H1 (cell line): ENCODE results near the gene HSD11B1L. TPM values are rescaled to one million over a fixed set of nuclear protein-coding genes. Genes with fewer than 3 reads are reported as not detected.

Source experiments
- CTCF ChIA-PET: fragments of 300-600 bp; sonication (Branson Sonifier 250); formaldehyde crosslinking; loops from one replicate; lab custom pipeline; 2021; ENCODE audit not compliant: partially characterized antibody; lab: Charles Lee
- POLR2A ChIA-PET: fragments of 300-600 bp; sonication (Branson Sonifier 250); formaldehyde crosslinking; loops from one replicate; lab custom pipeline; 2021; ENCODE audit warnings: inconsistent platforms; ENCODE audit not compliant: partially characterized antibody; lab: Charles Lee
- DNase-seq, 2 experiments: peaks; one replicate each; pipeline versions ENCODE4 v3.0.0 to v3.0.0-alpha.2; 2010 to 2022; ENCODE audit warnings: low spot score in 2 of 2, low read depth in 1 of 2, mixed read lengths in 1 of 2
- FAIRE-seq: peaks from 2 replicates; lab custom pipeline; 2011; peaks lifted over from hg19 to GRCh38; lab: Jason Lieb, UNC
- H2AFZ ChIP-seq: 2 replicates; pipeline ENCODE4 v1.8.1; 2012; ENCODE audit warnings: low read length, inconsistent platforms
- H2AK5ac ChIP-seq: 2 replicates; pipeline ENCODE4 v1.6.1; 2013; ENCODE audit warnings: low read depth, low read length
- H2BK120ac ChIP-seq: replicated peaks from 2 replicates; pipeline ENCODE3; 2013; ENCODE audit warnings: low read depth, low read length, inconsistent platforms
- H2BK12ac ChIP-seq: 2 replicates; pipeline ENCODE4 v1.6.1; 2013; ENCODE audit warnings: low read depth, low read length
- H2BK15ac ChIP-seq: 2 replicates; pipeline ENCODE4 v1.6.1; 2013; ENCODE audit warnings: low read length
- H2BK20ac ChIP-seq: 2 replicates; pipeline ENCODE4 v1.6.1; 2013; ENCODE audit warnings: low read length
- H2BK5ac ChIP-seq: 2 replicates; pipeline ENCODE4 v1.6.1; 2013; ENCODE audit warnings: low read depth, low read length
- H3K14ac ChIP-seq: 2 replicates; pipeline ENCODE4 v1.6.1; 2013; ENCODE audit warnings: inconsistent platforms; ENCODE audit not compliant: insufficient read length
- H3K18ac ChIP-seq: 2 replicates; pipeline ENCODE4 v1.6.1; 2013; ENCODE audit warnings: low read length; ENCODE audit errors: extremely low read depth
- H3K23ac ChIP-seq: 2 replicates; pipeline ENCODE4 v1.6.1; 2013; ENCODE audit warnings: inconsistent platforms; ENCODE audit not compliant: insufficient read length
- H3K23me2 ChIP-seq: 2 replicates; pipeline ENCODE4 v1.6.1; 2013; ENCODE audit warnings: low read depth, low read length
- H3K27ac ChIP-seq: 2 replicates; pipeline ENCODE4 v1.6.1; 2011; ENCODE audit warnings: low read depth, low read length, inconsistent platforms
- H3K27me3 ChIP-seq, 4 experiments: replicated peaks in 1 of 4; 1 replicate in 1 of 4; 2 replicates in 3 of 4; pipeline versions ENCODE4 v1.6.1 to v1.8.1; 2011 to 2013; ENCODE audit warnings: low read length in 3 of 4, mild to moderate bottlenecking in 3 of 4, inconsistent platforms in 2 of 4, mixed read lengths in 2 of 4, moderate library complexity in 1 of 4; ENCODE audit not compliant: control insufficient read depth in 3 of 4, insufficient read depth in 3 of 4; ENCODE audit errors: extremely low read depth in 1 of 4
- H3K36me3 ChIP-seq, 4 experiments: 2 replicates each; pipeline versions ENCODE4 v1.6.1 to v1.8.1; 2011 to 2013; ENCODE audit warnings: mild to moderate bottlenecking in 4 of 4, low read length in 3 of 4, moderate library complexity in 2 of 4, control low read depth in 1 of 4, inconsistent platforms in 1 of 4; ENCODE audit not compliant: insufficient read depth in 4 of 4, control insufficient read depth in 2 of 4
- H3K4ac ChIP-seq: replicated peaks from 2 replicates; pipeline ENCODE3; 2013; ENCODE audit warnings: low read length, low read depth, mixed read lengths, inconsistent platforms; ENCODE audit not compliant: insufficient read length
- H3K4me1 ChIP-seq, 4 experiments: replicated peaks in 1 of 4; 1 replicate in 1 of 4; 2 replicates in 3 of 4; pipeline versions ENCODE4 v1.6.1 to v1.8.1; 2011 to 2013; ENCODE audit warnings: low read length in 3 of 4, inconsistent platforms in 2 of 4, mixed read lengths in 1 of 4; ENCODE audit not compliant: insufficient read depth in 4 of 4, control insufficient read depth in 3 of 4
- H3K4me2 ChIP-seq, 2 experiments: 2 replicates each; pipeline versions ENCODE4 v1.6.1 to v1.8.1; 2011 to 2013; ENCODE audit warnings: low read depth in 2 of 2, low read length in 2 of 2, control low read depth in 1 of 2, inconsistent platforms in 1 of 2, mild to moderate bottlenecking in 1 of 2; ENCODE audit not compliant: insufficient read depth in 1 of 2
- H3K4me3 ChIP-seq, 4 experiments: fragments of 200-600, 300-600 bp in 1 of 4; sonication (generic), shearing (Covaris generic), sonication (Bioruptor Twin) in 1 of 4; 2 replicates each; pipeline versions ENCODE4 v1.5.1 to v1.8.1; 2011 to 2016; ENCODE audit warnings: low read length in 4 of 4, low read depth in 3 of 4, control low read depth in 2 of 4, inconsistent platforms in 2 of 4, mild to moderate bottlenecking in 2 of 4, mixed read lengths in 1 of 4, moderate library complexity in 1 of 4; ENCODE audit not compliant: insufficient read depth in 2 of 4; ENCODE audit errors: extremely low read depth in 1 of 4
- H3K56ac ChIP-seq: replicated peaks from 2 replicates; pipeline ENCODE3; 2013; ENCODE audit warnings: low read depth, mild to moderate bottlenecking, mixed read lengths, low read length, inconsistent platforms; ENCODE audit not compliant: insufficient read length
- H3K79me1 ChIP-seq: 2 replicates; pipeline ENCODE4 v1.6.1; 2013; ENCODE audit warnings: low read depth, low read length, control low read depth
- H3K79me2 ChIP-seq, 2 experiments: 2 replicates each; pipeline versions ENCODE4 v1.6.1 to v1.8.1; 2012 to 2013; ENCODE audit warnings: low read length in 2 of 2, mild to moderate bottlenecking in 2 of 2, inconsistent platforms in 1 of 2; ENCODE audit not compliant: insufficient read depth in 2 of 2, control insufficient read depth in 1 of 2
- H3K9ac ChIP-seq, 4 experiments: replicated peaks in 1 of 4; 1 replicate in 1 of 4; 2 replicates in 3 of 4; pipeline versions ENCODE4 v1.6.1 to v1.8.1; 2011 to 2013; ENCODE audit warnings: low read depth in 3 of 4, low read length in 3 of 4, control low read depth in 2 of 4, mild to moderate bottlenecking in 2 of 4, moderate library complexity in 2 of 4, inconsistent platforms in 1 of 4; ENCODE audit errors: extremely low read depth in 1 of 4
- H3K9me3 ChIP-seq, 2 experiments: 2 replicates each; pipeline versions ENCODE4 v1.6.1 to v1.8.1; 2012 to 2013; ENCODE audit warnings: mild to moderate bottlenecking in 2 of 2, moderate library complexity in 2 of 2, control low read depth in 1 of 2, inconsistent platforms in 1 of 2, low read depth in 1 of 2, low read length in 1 of 2, mixed read lengths in 1 of 2; ENCODE audit not compliant: insufficient read depth in 2 of 2
- H4K20me1 ChIP-seq, 2 experiments: replicated peaks in 1 of 2; 2 replicates each; pipeline versions ENCODE3 to v1.8.1; 2011 to 2013; ENCODE audit warnings: inconsistent platforms in 2 of 2, low read length in 2 of 2, mild to moderate bottlenecking in 1 of 2; ENCODE audit not compliant: insufficient read depth in 2 of 2, control insufficient read depth in 1 of 2
- H4K5ac ChIP-seq: 2 replicates; pipeline ENCODE4 v1.6.1; 2013; ENCODE audit warnings: low read length, low read depth, mixed read lengths, inconsistent platforms; ENCODE audit not compliant: insufficient read length
- H4K8ac ChIP-seq: 2 replicates; pipeline ENCODE4 v1.8.0; 2013; ENCODE audit warnings: mild to moderate bottlenecking, moderate library complexity, low read length, inconsistent platforms; ENCODE audit not compliant: insufficient read depth; ENCODE audit errors: extremely low read depth
- H4K91ac ChIP-seq: replicated peaks from 2 replicates; pipeline ENCODE3; 2013; ENCODE audit warnings: low read length, mixed read lengths, inconsistent platforms; ENCODE audit not compliant: insufficient read length
- CEBPB ChIP-seq: IDR thresholded peaks from 2 replicates; pipeline ENCODE4 v1.6.1; 2012; ENCODE audit warnings: low read depth, low read length
- CREB1 ChIP-seq: IDR thresholded peaks from 2 replicates; pipeline ENCODE4 v1.6.1; 2012; ENCODE audit warnings: inconsistent platforms
- EZH2 ChIP-seq: fragments of 200-600 bp; sonication (generic); IDR thresholded peaks from 2 replicates; pipeline ENCODE4 v1.7.1; 2012; ENCODE audit warnings: low read depth, mild to moderate bottlenecking, moderate library complexity, low read length, inconsistent platforms; ENCODE audit not compliant: severe bottlenecking
- GABPA ChIP-seq: IDR thresholded peaks from 2 replicates; pipeline ENCODE4 v1.6.1; 2011; ENCODE audit warnings: mild to moderate bottlenecking, low read length, moderate library complexity, borderline replicate concordance; ENCODE audit not compliant: insufficient read depth
- GTF2F1 ChIP-seq: IDR thresholded peaks from 2 replicates; pipeline ENCODE4 v1.6.1; 2012; ENCODE audit warnings: low read depth, low read length, improper control_type of control experiment, borderline replicate concordance
- JUN ChIP-seq: IDR thresholded peaks from 2 replicates; pipeline ENCODE4 v1.6.1; 2011; ENCODE audit warnings: low read depth, mild to moderate bottlenecking, improper control_type of control experiment, low read length
- NANOG ChIP-seq: IDR thresholded peaks from 2 replicates; pipeline ENCODE4 v1.6.1; 2011; ENCODE audit warnings: low read length, low read depth, mild to moderate bottlenecking, inconsistent platforms; ENCODE audit not compliant: insufficient read depth, poor library complexity, severe bottlenecking
- SIRT6 ChIP-seq: IDR thresholded peaks from one replicate; pipeline ENCODE4 v1.7.1; 2012; ENCODE audit warnings: low read length, inconsistent platforms
- SP1 ChIP-seq: IDR thresholded peaks from 2 replicates; pipeline ENCODE4 v1.6.1; 2011; ENCODE audit warnings: low read depth, low read length
- SP4 ChIP-seq: IDR thresholded peaks from 2 replicates; pipeline ENCODE4 v1.6.1; 2012; ENCODE audit warnings: low read length, inconsistent platforms
- WGBS, 2 experiments: shearing (Covaris generic) in 1 of 2; methylation state at CpG; one replicate each; pipeline versions ENCODE4 v1.1.6 to v1.1.7; 2013 to 2015; ENCODE audit warnings: low lambda C conversion rate in 2 of 2, mixed read lengths in 2 of 2, inconsistent platforms in 1 of 2, low coverage in 1 of 2, missing lambda C conversion rate in 1 of 2; ENCODE audit not compliant: insufficient replicate concordance in 2 of 2, insufficient coverage in 1 of 2, insufficient read length in 1 of 2; ENCODE audit errors: extremely low coverage in 1 of 2, missing lambda C conversion rate in 1 of 2; 5-methylcytosine and 5-hydroxymethylcytosine counted together
- polyA plus RNA-seq, 7 experiments: library from polyadenylated mRNA; depleted of rRNA in 3 of 7; stranded (reverse) in 5 of 7; unstranded in 2 of 7; fragments of >200 nt in 5 of 7; fragments of 200-250 nt in 2 of 7; gene quantifications; 1 replicate in 5 of 7; 2 replicates in 1 of 7; 4 replicates in 1 of 7; pipeline versions ENCODE4 v1.2.1 to v1.2.3, GENCODE V29; 2011 to 2013; ENCODE audit warnings: missing spikeins in 2 of 7, mixed read lengths in 2 of 7
- total RNA-seq: library from RNA; stranded (reverse); fragmentation: NEBNext Ultra II Directional; extraction: Animal tissue kit (Norgen Biotek cat#: 25700); gene quantifications from 2 replicates; pipeline ENCODE4 v1.2.1, GENCODE V29; 2021
- TF ChIP-seq, protein P1 (sequence below): IDR thresholded peaks from 2 replicates; pipeline ENCODE4 v1.6.1; 2012; ENCODE audit warnings: inconsistent platforms
- TF ChIP-seq, protein P2 (sequence below): IDR thresholded peaks from 2 replicates; pipeline ENCODE4 v1.6.1; 2011; ENCODE audit warnings: low read length, improper control_type of control experiment
- TF ChIP-seq, protein P3 (sequence below): IDR thresholded peaks from 2 replicates; pipeline ENCODE4 v1.6.1; 2011; ENCODE audit warnings: low read depth, mild to moderate bottlenecking, low read length; ENCODE audit not compliant: insufficient read depth

HSD11B1L gene
- total and polyA plus RNA-seq, 2 of the 8 experiments (the other 6 are each of a cell fraction or from before 2014, with no cell fraction given): 8.2 to 20.6 TPM

DNA sequence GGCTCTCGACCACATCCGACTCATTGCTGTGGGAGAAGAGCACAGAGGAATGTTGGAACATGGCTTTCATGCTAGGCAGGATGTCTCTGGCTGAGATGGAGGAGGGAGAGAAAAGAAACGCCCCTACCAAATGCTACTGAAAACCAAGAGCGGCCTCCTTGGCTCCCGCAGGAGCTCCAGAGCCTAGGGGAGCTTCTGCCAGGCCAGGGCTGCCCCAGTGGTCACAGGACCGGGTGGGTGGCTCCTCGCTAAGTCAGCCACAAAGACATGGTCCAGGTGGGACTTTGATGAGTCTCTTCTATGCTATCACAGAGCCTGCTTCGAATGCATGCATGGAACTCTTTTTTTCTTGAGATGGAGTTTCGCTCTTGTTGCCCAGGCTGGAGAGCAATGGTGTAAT, 32.4 kb downstream of the HSD11B1L start:
- Histone ChIP-seq H4K8ac (no peak overlapping the region), H3K23ac (no peak overlapping the region), H3K4me2 (no peak overlapping the region), H4K91ac (no peak overlapping the region), H3K56ac (no peak overlapping the region), H2AK5ac (no peak overlapping the region), H3K36me3 (peaks cover 30 to 55% (median 45%) of the 10 kb centered on the region in 4 experiments), H4K20me1 (peaks cover 13 to 18% of the 10 kb centered on the region in 2 experiments), H3K9me3 (no peaks in the 10 kb centered on the region), H3K9ac (no peak overlapping the region), H3K18ac (no peak overlapping the region), H2BK12ac (no peak overlapping the region), H3K4me3 (no peak overlapping the region), H2BK120ac (no peak overlapping the region), H3K27ac (no peak overlapping the region), H3K14ac (no peak overlapping the region), H2BK20ac (no peak overlapping the region), H3K23me2 (no peaks in the 10 kb centered on the region), H3K4me1 (no peaks in the 10 kb centered on the region), H2BK5ac (no peak overlapping the region), H2AFZ (no peak overlapping the region), H3K4ac (no peak overlapping the region), H3K27me3 (no peaks in the 10 kb centered on the region), H2BK15ac (no peak overlapping the region), H3K79me1 (peaks cover 10% of the 10 kb centered on the region), H4K5ac (no peak overlapping the region), H3K79me2 (peaks cover 20 to 35% of the 10 kb centered on the region in 2 experiments)
- DNase-seq (no peak), FAIRE-seq (no peak)
- POLR2A ChIA-PET: interaction anchor here (0.6 to 22.4 kb wide), 8 partner anchors 9 to 373 kb away, joined by 3 to 620 read pairs (median 4); partner anchors contain the start of genes DUS3L, HSD11B1L, PRR22 and RPL36
- WGBS, 2 experiments: 89% methylated on average over 8 of the region's 9 CpGs; no CpG with 5 or more reads in 1 of the 2 experiments
- CTCF ChIA-PET: interaction anchor here (0.9 to 2.4 kb wide), 5 partner anchors 8 to 81 kb away, joined by 3 to 9 read pairs (median 6); partner anchors contain the start of genes CATSPERD and RPL36
- TF ChIP-seq GTF2F1: no peak
- TF ChIP-seq GABPA: no peak
- TF ChIP-seq CEBPB: no peak
- TF ChIP-seq, protein P1, sequence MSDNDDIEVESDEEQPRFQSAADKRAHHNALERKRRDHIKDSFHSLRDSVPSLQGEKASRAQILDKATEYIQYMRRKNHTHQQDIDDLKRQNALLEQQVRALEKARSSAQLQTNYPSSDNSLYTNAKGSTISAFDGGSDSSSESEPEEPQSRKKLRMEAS: no peak
- TF ChIP-seq, protein P2, sequence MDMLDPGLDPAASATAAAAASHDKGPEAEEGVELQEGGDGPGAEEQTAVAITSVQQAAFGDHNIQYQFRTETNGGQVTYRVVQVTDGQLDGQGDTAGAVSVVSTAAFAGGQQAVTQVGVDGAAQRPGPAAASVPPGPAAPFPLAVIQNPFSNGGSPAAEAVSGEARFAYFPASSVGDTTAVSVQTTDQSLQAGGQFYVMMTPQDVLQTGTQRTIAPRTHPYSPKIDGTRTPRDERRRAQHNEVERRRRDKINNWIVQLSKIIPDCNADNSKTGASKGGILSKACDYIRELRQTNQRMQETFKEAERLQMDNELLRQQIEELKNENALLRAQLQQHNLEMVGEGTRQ: no peak
- TF ChIP-seq SP4: no peak
- TF ChIP-seq JUN: no peak
- no peak for TF ChIP-seq CREB1
- TF ChIP-seq NANOG: no peak
- no peak for TF ChIP-seq SP1
- TF ChIP-seq SIRT6: no peak
- no peak for TF ChIP-seq EZH2
- TF ChIP-seq, protein P3, sequence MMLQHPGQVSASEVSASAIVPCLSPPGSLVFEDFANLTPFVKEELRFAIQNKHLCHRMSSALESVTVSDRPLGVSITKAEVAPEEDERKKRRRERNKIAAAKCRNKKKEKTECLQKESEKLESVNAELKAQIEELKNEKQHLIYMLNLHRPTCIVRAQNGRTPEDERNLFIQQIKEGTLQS: no peak
